ENCODE results near the gene PDCL2.
"Not testable (repeated sequence)": the region's sequence is repeated elsewhere in the genome, so short reads cannot be mapped to it uniquely, and the experiment has no call there.

PDCL2 gene

DNA sequence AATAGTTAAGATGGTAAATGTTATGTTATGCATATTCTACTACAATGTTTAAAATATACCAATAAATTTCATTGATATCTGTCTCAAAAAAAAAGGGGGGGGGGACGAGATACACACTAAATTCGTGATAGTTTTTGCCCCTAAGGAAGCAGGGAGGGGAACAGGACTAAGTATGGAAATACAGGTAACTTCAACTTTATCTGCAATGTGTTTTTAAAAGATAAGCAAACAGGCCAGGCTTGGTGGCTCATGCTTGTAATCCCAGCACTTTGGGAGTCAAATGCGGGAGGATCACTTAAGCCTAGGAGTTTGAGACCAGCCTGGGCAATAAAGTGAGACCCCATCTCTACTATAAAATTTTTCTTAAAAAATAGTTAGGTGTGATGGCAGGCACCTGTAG, 31.9 kb downstream of the PDCL2 start:
- Histone ChIP-seq H3K9ac (ENCODE audit: low read length) (no peak overlapping the region), H3K9me3 (ENCODE audit: insufficient read depth, low read length) (no peaks in the 10 kb centered on the region), H4K20me1 (ENCODE audit: low read depth, low read length) (no peaks in the 10 kb centered on the region), H2AFZ (ENCODE audit: low read depth, low read length, severe bottlenecking) (no peak overlapping the region), H3K9me2 (replicated peaks; ENCODE audit: insufficient read depth, low read length) (no peaks in the 10 kb centered on the region), H3K36me3 (ENCODE audit: low read length) (no peaks in the 10 kb centered on the region), H3K79me2 (ENCODE audit: insufficient read depth, low read length) (no peaks in the 10 kb centered on the region), H3K27me3 (ENCODE audit: low read length) (no peaks in the 10 kb centered on the region), H3F3A (ENCODE audit: insufficient read depth) (no peaks in the 10 kb centered on the region), H3K4me3 (ENCODE audit: insufficient read depth, low read length, poor library complexity, severe bottlenecking) (no peak overlapping the region), H3K4me2 (ENCODE audit: low read depth, low read length, poor library complexity, severe bottlenecking) (no peak overlapping the region), H3K27ac (ENCODE audit: low read depth, low read length) (no peak overlapping the region)
- TF ChIP-seq EZH2phosphoT487 (conservative IDR thresholded peaks at IDR 0.05; ENCODE audit: low read length), result no peak
- TF ChIP-seq, protein P1, sequence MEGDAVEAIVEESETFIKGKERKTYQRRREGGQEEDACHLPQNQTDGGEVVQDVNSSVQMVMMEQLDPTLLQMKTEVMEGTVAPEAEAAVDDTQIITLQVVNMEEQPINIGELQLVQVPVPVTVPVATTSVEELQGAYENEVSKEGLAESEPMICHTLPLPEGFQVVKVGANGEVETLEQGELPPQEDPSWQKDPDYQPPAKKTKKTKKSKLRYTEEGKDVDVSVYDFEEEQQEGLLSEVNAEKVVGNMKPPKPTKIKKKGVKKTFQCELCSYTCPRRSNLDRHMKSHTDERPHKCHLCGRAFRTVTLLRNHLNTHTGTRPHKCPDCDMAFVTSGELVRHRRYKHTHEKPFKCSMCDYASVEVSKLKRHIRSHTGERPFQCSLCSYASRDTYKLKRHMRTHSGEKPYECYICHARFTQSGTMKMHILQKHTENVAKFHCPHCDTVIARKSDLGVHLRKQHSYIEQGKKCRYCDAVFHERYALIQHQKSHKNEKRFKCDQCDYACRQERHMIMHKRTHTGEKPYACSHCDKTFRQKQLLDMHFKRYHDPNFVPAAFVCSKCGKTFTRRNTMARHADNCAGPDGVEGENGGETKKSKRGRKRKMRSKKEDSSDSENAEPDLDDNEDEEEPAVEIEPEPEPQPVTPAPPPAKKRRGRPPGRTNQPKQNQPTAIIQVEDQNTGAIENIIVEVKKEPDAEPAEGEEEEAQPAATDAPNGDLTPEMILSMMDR (IDR thresholded peaks at IDR 0.05; ENCODE audit: insufficient read depth, low read length, poor library complexity, severe bottlenecking), result no peak

DNA sequence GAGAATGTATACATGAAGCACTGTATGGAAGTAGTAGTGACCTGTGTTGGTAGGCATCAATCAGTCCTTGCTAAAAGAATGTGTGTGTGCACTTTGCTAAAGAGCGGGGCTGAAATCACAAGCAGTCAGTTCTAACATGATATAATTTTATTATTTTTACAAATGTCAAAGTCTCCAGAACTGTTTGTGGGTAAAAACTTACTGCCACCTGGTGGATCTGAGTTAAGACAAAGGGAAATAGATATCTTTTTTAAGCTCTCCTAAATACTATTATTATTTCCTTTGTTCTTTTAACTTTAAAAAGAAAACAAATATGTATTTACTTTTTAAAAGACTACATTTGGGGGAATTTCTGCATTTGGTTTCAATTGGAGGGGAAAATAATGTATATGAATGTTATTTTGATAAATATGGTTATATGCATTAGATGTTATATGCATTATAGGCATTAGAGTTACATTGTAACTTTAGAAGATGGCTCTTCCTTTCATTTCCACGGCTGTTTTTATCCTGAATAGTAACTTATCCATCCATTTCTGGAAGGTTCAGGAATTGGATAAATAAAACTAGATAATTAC, 37.5 kb downstream of the PDCL2 start:
- no peak overlapping the region for H3K9ac ChIP-seq (ENCODE audit: low read length)
- H3K27ac ChIP-seq (ENCODE audit: low read depth, low read length), result no peak overlapping the region
- H3K4me2 ChIP-seq (ENCODE audit: low read depth, low read length, poor library complexity, severe bottlenecking), result no peak overlapping the region
- H3K27me3 ChIP-seq (ENCODE audit: low read length), result no peaks in the 10 kb centered on the region
- TF ChIP-seq, protein P1 (IDR thresholded peaks at IDR 0.05; ENCODE audit: insufficient read depth, low read length, poor library complexity, severe bottlenecking), result no peak
- no peak for TF ChIP-seq EZH2phosphoT487 (conservative IDR thresholded peaks at IDR 0.05; ENCODE audit: low read length)
- no peak overlapping the region for H2AFZ ChIP-seq (ENCODE audit: low read depth, low read length, severe bottlenecking)
- H3K79me2 ChIP-seq (ENCODE audit: insufficient read depth, low read length), result no peaks in the 10 kb centered on the region
- H3K9me3 ChIP-seq (ENCODE audit: insufficient read depth, low read length), result no peaks in the 10 kb centered on the region
- no peak overlapping the region for H3K4me3 ChIP-seq (ENCODE audit: insufficient read depth, low read length, poor library complexity, severe bottlenecking)
- H3F3A ChIP-seq (ENCODE audit: insufficient read depth), result no peaks in the 10 kb centered on the region
- no peaks in the 10 kb centered on the region for H3K36me3 ChIP-seq (ENCODE audit: low read length)
- no peaks in the 10 kb centered on the region for H3K9me2 ChIP-seq (replicated peaks; ENCODE audit: insufficient read depth, low read length)
- H4K20me1 ChIP-seq (ENCODE audit: low read depth, low read length), result no peaks in the 10 kb centered on the region

DNA sequence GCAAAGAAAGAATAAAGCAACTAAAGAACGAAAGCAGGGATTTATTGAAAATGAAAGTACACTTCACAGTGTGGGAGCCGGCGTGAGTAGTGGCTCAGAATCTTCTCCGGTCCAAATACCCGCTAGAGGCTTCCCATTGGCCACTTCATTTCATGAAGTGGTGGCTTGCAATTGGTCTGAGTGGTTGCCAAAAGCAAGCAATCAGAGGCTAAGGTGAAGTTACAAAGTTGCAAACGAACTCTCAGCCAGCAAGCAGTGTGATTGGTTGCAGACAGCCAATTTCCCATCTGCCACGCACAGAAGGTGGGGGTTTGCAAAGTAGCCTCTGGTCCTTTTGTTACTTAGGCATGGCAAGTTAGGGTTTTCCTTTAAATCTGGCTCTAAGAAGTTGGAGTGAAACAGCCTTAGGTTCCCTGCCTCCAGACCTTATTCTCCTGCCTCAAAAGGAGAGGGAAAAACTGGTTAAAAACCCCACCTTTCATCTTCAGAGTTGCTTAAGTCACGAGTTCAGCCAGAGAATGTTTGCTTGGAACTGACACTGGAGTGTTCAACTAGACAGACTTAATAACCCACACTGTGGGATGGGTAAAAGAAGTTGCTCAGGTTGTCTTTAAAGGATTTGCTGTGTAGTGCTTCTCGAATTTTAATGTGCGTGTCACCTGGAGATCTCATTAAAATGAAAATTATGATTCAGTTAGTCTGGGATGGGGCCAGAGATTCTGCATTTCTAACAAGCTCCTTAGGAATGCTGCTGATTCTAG, 38.4 kb downstream of the PDCL2 start:
- Histone ChIP-seq H3K9me3 (ENCODE audit: insufficient read depth, low read length) (no peaks in the 10 kb centered on the region), H3F3A (ENCODE audit: insufficient read depth) (no peaks in the 10 kb centered on the region), H4K20me1 (ENCODE audit: low read depth, low read length) (no peaks in the 10 kb centered on the region), H2AFZ (ENCODE audit: low read depth, low read length, severe bottlenecking) (no peak overlapping the region), H3K4me3 (ENCODE audit: insufficient read depth, low read length, poor library complexity, severe bottlenecking) (no peak overlapping the region), H3K36me3 (ENCODE audit: low read length) (no peaks in the 10 kb centered on the region), H3K79me2 (ENCODE audit: insufficient read depth, low read length) (no peaks in the 10 kb centered on the region), H3K4me2 (ENCODE audit: low read depth, low read length, poor library complexity, severe bottlenecking) (no peak overlapping the region), H3K27me3 (ENCODE audit: low read length) (no peaks in the 10 kb centered on the region), H3K27ac (ENCODE audit: low read depth, low read length) (no peak overlapping the region), H3K9ac (ENCODE audit: low read length) (no peak overlapping the region), H3K9me2 (replicated peaks; ENCODE audit: insufficient read depth, low read length) (no peaks in the 10 kb centered on the region)
- TF ChIP-seq EZH2phosphoT487 (conservative IDR thresholded peaks at IDR 0.05; ENCODE audit: low read length), result no peak
- TF ChIP-seq, protein P1 (IDR thresholded peaks at IDR 0.05; ENCODE audit: insufficient read depth, low read length, poor library complexity, severe bottlenecking), result no peak

DNA sequence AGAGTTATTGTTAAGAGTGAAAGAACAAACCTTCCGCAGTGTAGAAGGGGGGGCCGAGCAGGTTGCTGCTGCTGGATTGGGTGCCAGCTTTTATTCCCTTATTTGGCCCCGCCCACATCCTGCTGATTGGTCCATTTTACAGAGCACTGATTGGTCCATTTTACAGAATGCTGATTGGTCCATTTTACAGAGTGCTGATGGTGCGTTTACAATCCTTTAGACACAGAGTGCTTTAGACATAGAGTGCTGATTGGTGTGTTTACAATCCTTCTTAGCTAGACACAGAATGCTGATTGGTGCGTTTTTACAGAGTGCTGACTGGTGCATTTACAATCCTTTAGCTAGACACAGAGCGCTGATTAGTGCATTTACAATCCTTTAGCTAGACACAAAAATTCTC, 40.1 kb downstream of the PDCL2 start:
- H3K9me2 ChIP-seq (replicated peaks; ENCODE audit: insufficient read depth, low read length); H3K4me2 ChIP-seq (ENCODE audit: low read depth, low read length, poor library complexity, severe bottlenecking); H3K27ac ChIP-seq (ENCODE audit: low read depth, low read length); H3K9me3 ChIP-seq (ENCODE audit: insufficient read depth, low read length); H3K79me2 ChIP-seq (ENCODE audit: insufficient read depth, low read length); H4K20me1 ChIP-seq (ENCODE audit: low read depth, low read length); H3K27me3 ChIP-seq (ENCODE audit: low read length); H3K36me3 ChIP-seq (ENCODE audit: low read length); H3K9ac ChIP-seq (ENCODE audit: low read length); H3K4me3 ChIP-seq (ENCODE audit: insufficient read depth, low read length, poor library complexity, severe bottlenecking); H3F3A ChIP-seq (ENCODE audit: insufficient read depth); H2AFZ ChIP-seq (ENCODE audit: low read depth, low read length, severe bottlenecking): not testable (repeated sequence)

Measured in SU-DHL-6 (cell line).